AG04449 (cell line): ENCODE data around the gene EFCAB7.

Experiments
- CTCF ChIA-PET: fragments of 350-600 bp; formaldehyde crosslinking; extraction: SDS; loops from one replicate; lab custom pipeline; 2021; ENCODE audit warnings: antibody characterized with exemption; lab: Yijun Ruan, JAX
- POLR2A ChIA-PET: fragments of 400-600, 350-600 bp; formaldehyde crosslinking; extraction: SDS; loops from one replicate; lab custom pipeline; 2020; ENCODE audit warnings: antibody characterized with exemption, inconsistent platforms; lab: Yijun Ruan, JAX
- DNase-seq: peaks from one replicate; pipeline ENCODE4 v3.0.0-alpha.2; 2010; ENCODE audit warnings: low read depth, low spot score
- H3K4me3 ChIP-seq: 2 replicates; pipeline ENCODE4 v1.5.1; 2011; ENCODE audit warnings: low read depth, mild to moderate bottlenecking, control low read depth, low read length
- TF ChIP-seq, protein P1 (sequence below): IDR thresholded peaks from one replicate; pipeline ENCODE4 v1.5.1; 2011; ENCODE audit warnings: mild to moderate bottlenecking, moderate library complexity, low read length, control low read depth, inconsistent platforms; ENCODE audit not compliant: insufficient read depth; ENCODE audit errors: missing control alignments

Gene EFCAB7

DNA sequence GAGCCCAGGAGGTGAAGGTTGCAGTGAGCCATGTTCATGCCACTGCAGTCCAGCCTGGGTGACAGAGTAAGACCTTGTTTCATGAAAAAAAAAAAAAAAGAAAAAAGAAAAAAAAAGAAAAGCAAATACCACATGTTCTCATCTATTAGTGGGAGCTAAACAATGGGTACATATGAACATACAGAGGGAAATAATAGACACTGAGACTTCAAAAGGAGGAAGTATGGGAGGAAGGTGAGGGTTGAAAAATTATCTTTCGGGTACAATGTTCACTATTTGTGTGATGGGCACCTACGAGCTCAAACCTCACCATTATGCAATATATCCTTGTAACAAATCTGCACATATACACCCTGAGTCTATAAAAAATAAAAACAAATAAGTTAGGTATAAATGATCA is 6.7 kb upstream of the EFCAB7 start:
- TF ChIP-seq, protein P1, sequence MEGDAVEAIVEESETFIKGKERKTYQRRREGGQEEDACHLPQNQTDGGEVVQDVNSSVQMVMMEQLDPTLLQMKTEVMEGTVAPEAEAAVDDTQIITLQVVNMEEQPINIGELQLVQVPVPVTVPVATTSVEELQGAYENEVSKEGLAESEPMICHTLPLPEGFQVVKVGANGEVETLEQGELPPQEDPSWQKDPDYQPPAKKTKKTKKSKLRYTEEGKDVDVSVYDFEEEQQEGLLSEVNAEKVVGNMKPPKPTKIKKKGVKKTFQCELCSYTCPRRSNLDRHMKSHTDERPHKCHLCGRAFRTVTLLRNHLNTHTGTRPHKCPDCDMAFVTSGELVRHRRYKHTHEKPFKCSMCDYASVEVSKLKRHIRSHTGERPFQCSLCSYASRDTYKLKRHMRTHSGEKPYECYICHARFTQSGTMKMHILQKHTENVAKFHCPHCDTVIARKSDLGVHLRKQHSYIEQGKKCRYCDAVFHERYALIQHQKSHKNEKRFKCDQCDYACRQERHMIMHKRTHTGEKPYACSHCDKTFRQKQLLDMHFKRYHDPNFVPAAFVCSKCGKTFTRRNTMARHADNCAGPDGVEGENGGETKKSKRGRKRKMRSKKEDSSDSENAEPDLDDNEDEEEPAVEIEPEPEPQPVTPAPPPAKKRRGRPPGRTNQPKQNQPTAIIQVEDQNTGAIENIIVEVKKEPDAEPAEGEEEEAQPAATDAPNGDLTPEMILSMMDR: no peak
- ChIA-PET POLR2A (no interaction called here), CTCF (no interaction called here)
- no peak overlapping the region for H3K4me3 ChIP-seq
- no peak for DNase-seq

- POLR2A ChIA-PET: no interaction called here
- CTCF ChIA-PET: interaction anchor here (1.1 to 1.8 kb wide), 2 partner anchors 14 to 646 kb away, joined by 3 to 6 read pairs; no protein-coding TSS in a partner anchor
- TF ChIP-seq, protein P1: no peak
- DNase-seq: no peak
- H3K4me3 ChIP-seq: peak overlapping the region; percentile 66
These were observed 413 bp downstream of the EFCAB7 start for GRCh38 chr1:63523738-63524137.

GRCh38 chr1:63524201-63524600 is 876 bp downstream of the EFCAB7 start:
- H3K4me3 ChIP-seq: peak overlapping the region; percentile 66
- TF ChIP-seq, protein P1: no peak
- no peak for DNase-seq
- CTCF ChIA-PET: interaction anchor here (0.8 to 1.8 kb wide), 3 partner anchors 14 to 723 kb away, joined by 3 to 6 read pairs (median 4); no protein-coding TSS in a partner anchor
- POLR2A ChIA-PET: no interaction called here

GRCh38 chr1:63532727-63533126 is 9.4 kb downstream of the EFCAB7 start:
- TF ChIP-seq, protein P1: no peak
- CTCF ChIA-PET: no interaction called here
- H3K4me3 ChIP-seq: no peak overlapping the region
- POLR2A ChIA-PET: no interaction called here
- DNase-seq: no peak

- POLR2A ChIA-PET: no interaction called here
- no peak for DNase-seq
- H3K4me3 ChIP-seq: no peak overlapping the region
- CTCF ChIA-PET: no interaction called here
- TF ChIP-seq, protein P1: no peak
These were observed 10.6 kb downstream of the EFCAB7 start for GRCh38 chr1:63533931-63534330.

- CTCF ChIA-PET: no interaction called here
- TF ChIP-seq, protein P1: no peak
- DNase-seq: no peak
- no peak overlapping the region for H3K4me3 ChIP-seq
- POLR2A ChIA-PET: no interaction called here
These were observed 11.1 kb downstream of the EFCAB7 start for GRCh38 chr1:63534406-63534805.
